ENCODE results near the gene FZD10. TPM values are rescaled to one million over a fixed set of nuclear protein-coding genes. Genes with fewer than 3 reads are reported as not detected.

The FZD10 gene
- total RNA-seq, 1 donor from 2014 or later = 0.40 TPM

GRCh38 chr12:130151846-130152245 is 10.4 kb upstream of the FZD10 start:
- no peak for TF ChIP-seq CTCF (IDR thresholded peaks at IDR 0.05)
- Mint-ChIP-seq H3K36me3 (ENCODE audit: low read depth) (no peaks in the 10 kb centered on the region), H3K27me3 (ENCODE audit: low read depth) (peaks cover 68% of the 10 kb centered on the region), H3K4me1 (ENCODE audit: low read depth) (no peaks in the 10 kb centered on the region), H3K4me3 (ENCODE audit: unreplicated experiment) (no peak overlapping the region), H3K9me3 (ENCODE audit: low read depth) (no peaks in the 10 kb centered on the region), H3K27ac (ENCODE audit: unreplicated experiment) (no peak overlapping the region)
- no peak for DNase-seq (ENCODE audit: low spot score)

- Mint-ChIP-seq H3K36me3 (ENCODE audit: low read depth) (no peaks in the 10 kb centered on the region), H3K9me3 (ENCODE audit: low read depth) (no peaks in the 10 kb centered on the region), H3K27ac (ENCODE audit: unreplicated experiment) (no peak overlapping the region), H3K27me3 (ENCODE audit: low read depth) (peaks cover 68% of the 10 kb centered on the region), H3K4me1 (ENCODE audit: low read depth) (no peaks in the 10 kb centered on the region), H3K4me3 (ENCODE audit: unreplicated experiment) (no peak overlapping the region)
- TF ChIP-seq CTCF (IDR thresholded peaks at IDR 0.05) = no peak
- DNase-seq (ENCODE audit: low spot score) = no peak
Observed at GRCh38 chr12:130152386-130152785, 9.9 kb upstream of the FZD10 start.

GRCh38 chr12:130153803-130154202 is 8.5 kb upstream of the FZD10 start:
- no peak overlapping the region for H3K27ac Mint-ChIP-seq (ENCODE audit: unreplicated experiment)
- H3K9me3 Mint-ChIP-seq (ENCODE audit: low read depth) = no peaks in the 10 kb centered on the region
- no peak for DNase-seq (ENCODE audit: low spot score)

GRCh38 chr12:130154276-130155070 is 7.8 kb upstream of the FZD10 start:
- no peak for DNase-seq (ENCODE audit: low spot score)
- Mint-ChIP-seq H3K27ac (ENCODE audit: unreplicated experiment) (no peak overlapping the region), H3K36me3 (ENCODE audit: low read depth) (no peaks in the 10 kb centered on the region), H3K9me3 (ENCODE audit: low read depth) (no peaks in the 10 kb centered on the region), H3K4me1 (ENCODE audit: low read depth) (no peaks in the 10 kb centered on the region), H3K4me3 (ENCODE audit: unreplicated experiment) (no peak overlapping the region), H3K27me3 (ENCODE audit: low read depth) (peaks cover 59% of the 10 kb centered on the region)
- no peak for TF ChIP-seq CTCF (IDR thresholded peaks at IDR 0.05)

More at GRCh38 chr12:130153803-130154202, 8.5 kb upstream of the FZD10 start:
- Mint-ChIP-seq H3K27me3 (ENCODE audit: low read depth) (peaks cover 63% of the 10 kb centered on the region), H3K4me3 (ENCODE audit: unreplicated experiment) (no peak overlapping the region), H3K36me3 (ENCODE audit: low read depth) (no peaks in the 10 kb centered on the region), H3K4me1 (ENCODE audit: low read depth) (no peaks in the 10 kb centered on the region)
- no peak for TF ChIP-seq CTCF (IDR thresholded peaks at IDR 0.05)

GRCh38 chr12:130155416-130156073 is 6.7 kb upstream of the FZD10 start:
- H3K27ac Mint-ChIP-seq (ENCODE audit: unreplicated experiment) = no peak overlapping the region
- no peaks in the 10 kb centered on the region for H3K36me3 Mint-ChIP-seq (ENCODE audit: low read depth)
- H3K4me1 Mint-ChIP-seq (ENCODE audit: low read depth) = no peaks in the 10 kb centered on the region
- TF ChIP-seq CTCF (IDR thresholded peaks at IDR 0.05) = no peak
- peaks cover 50% of the 10 kb centered on the region for H3K27me3 Mint-ChIP-seq (ENCODE audit: low read depth)
- H3K4me3 Mint-ChIP-seq (ENCODE audit: unreplicated experiment) = no peak overlapping the region
- H3K9me3 Mint-ChIP-seq (ENCODE audit: low read depth) = no peaks in the 10 kb centered on the region
- DNase-seq (ENCODE audit: low spot score) = no peak

Data from chondrocyte (in vitro differentiated cells).